Activated T-cell treated with anti-CD3 and anti-CD28 coated beads, Interleukin-2, amount 50 U/mL, for 4 hours (primary cell): Measurements from ENCODE around the gene TAF11L6. TPM values are rescaled to one million over a fixed set of nuclear protein-coding genes. Genes with fewer than 3 reads are reported as not detected.
"Not testable (repeated sequence)": the region's sequence is repeated elsewhere in the genome, so short reads cannot be mapped to it uniquely, and the experiment has no call there.

ENCODE experiments used
- ATAC-seq, 2 donors: fragments of 200-7000 bp; cut with Tn5 transposase; one replicate each; pipeline ENCODE4 v1.10.0; 2021
- DNase-seq: peaks from one replicate; pipeline ENCODE4 v3.0.0-alpha.2; 2020
- H3K27me3 Mint-ChIP-seq: one replicate; pipeline ENCODE4 v1.8.0; 2021; ENCODE audit warnings: low read depth, mixed read lengths
- H3K36me3 Mint-ChIP-seq: one replicate; pipeline ENCODE4 v1.8.0; 2022; ENCODE audit warnings: mixed read lengths; ENCODE audit not compliant: insufficient read depth
- H3K4me1 Mint-ChIP-seq: one replicate; pipeline ENCODE4 v1.8.0; 2021; ENCODE audit warnings: low read depth, mixed read lengths
- H3K4me3 Mint-ChIP-seq: one replicate; pipeline ENCODE4 v1.8.0; 2021; ENCODE audit warnings: mild to moderate bottlenecking, moderate library complexity, mixed read lengths
- H3K9me3 Mint-ChIP-seq: one replicate; pipeline ENCODE4 v1.8.0; 2021; ENCODE audit warnings: mixed read lengths
- total RNA-seq, 3 donors: library from RNA; stranded (reverse); gene quantifications; one replicate each; pipeline ENCODE4 v1.2.1, GENCODE V29; 2021

Gene TAF11L6
- total RNA-seq, 3 donors from 2014 or later, result not detected

DNA sequence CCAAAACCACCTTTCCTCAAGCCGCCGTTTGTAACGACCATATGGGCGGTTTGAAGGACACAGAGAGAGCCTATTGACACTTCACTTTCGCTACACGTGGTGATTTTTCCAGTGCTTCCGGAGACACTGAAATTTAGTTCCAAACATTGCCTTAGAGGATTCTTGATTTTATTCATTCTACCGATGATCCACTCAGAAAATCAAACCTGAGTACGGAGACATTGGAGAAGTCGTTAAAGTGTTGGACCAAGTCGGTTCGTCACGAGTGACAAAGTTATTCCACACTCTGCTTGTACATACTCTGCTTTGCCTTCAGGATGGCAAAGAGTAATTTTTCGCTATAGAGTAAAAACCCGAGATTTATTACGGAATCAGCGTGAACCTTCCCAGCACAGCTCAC, 2.0 kb upstream of the TAF11L6 start:
- not testable (repeated sequence) for H3K4me1 Mint-ChIP-seq, H3K36me3 Mint-ChIP-seq, H3K4me3 Mint-ChIP-seq, H3K9me3 Mint-ChIP-seq, ATAC-seq, DNase-seq, H3K27me3 Mint-ChIP-seq

Other genes with a start within 250 kb of the TAF11L6 start
- gene TAF11L2, start 30.4 kb upstream of the TAF11L6 start, total RNA-seq, result not detected
- gene TAF11L3, start 10.3 kb upstream of the TAF11L6 start, total RNA-seq, result not detected
- not detected for gene TAF11L4, start 6.9 kb upstream of the TAF11L6 start, total RNA-seq
- gene TAF11L5, start 3.4 kb upstream of the TAF11L6 start, total RNA-seq, result not detected
- gene TAF11L7, start 57.1 kb downstream of the TAF11L6 start, total RNA-seq, result not detected
- gene TAF11L8, start 62.3 kb downstream of the TAF11L6 start, total RNA-seq, result not detected
- gene TAF11L9, start 65.7 kb downstream of the TAF11L6 start, total RNA-seq, result not detected
- gene TAF11L10, start 69.2 kb downstream of the TAF11L6 start, total RNA-seq, result not detected
- gene TAF11L11, start 75.5 kb downstream of the TAF11L6 start, total RNA-seq, result not detected
- gene TAF11L12, start 81.7 kb downstream of the TAF11L6 start, total RNA-seq, result not detected
- gene TAF11L13, start 103.4 kb downstream of the TAF11L6 start, total RNA-seq, result not detected
- not detected for gene TAF11L14, start 105.8 kb downstream of the TAF11L6 start, total RNA-seq